B cell (primary cell): ENCODE measurements around the gene HTR3C. TPM values are rescaled to one million over a fixed set of nuclear protein-coding genes. Genes with fewer than 3 reads are reported as not detected.

Experiments used
- ATAC-seq: fragments of 200-7000 bp; cut with Tn5 transposase; one replicate; pipeline ENCODE4 v1.10.0; 2021; ENCODE audit warnings: low read depth, mild to moderate bottlenecking, moderate number of reproducible peaks, moderate library complexity
- CTCF ChIA-PET: fragments of 350-600 bp; sonication (Branson Sonifier 250); formaldehyde crosslinking; loops from one replicate; lab custom pipeline; 2021; ENCODE audit warnings: antibody characterized with exemption, inconsistent platforms; lab: Charles Lee
- POLR2A ChIA-PET: fragments of 350-600 bp; sonication (Branson Sonifier 250); formaldehyde crosslinking; loops from one replicate; lab custom pipeline; 2021; ENCODE audit warnings: antibody characterized with exemption; lab: Charles Lee
- DNase-seq: peaks from one replicate; pipeline ENCODE4 v3.0.0; 2013
- H2AFZ ChIP-seq: 2 replicates; pipeline ENCODE4 v1.6.1; 2012; ENCODE audit warnings: mild to moderate bottlenecking, low read depth, low read length; ENCODE audit not compliant: insufficient read depth, poor library complexity, severe bottlenecking
- H3K27ac ChIP-seq, 2 donors: 1 replicate in 1 of 2; 2 replicates in 1 of 2; pipeline ENCODE4 v1.5.1; 2012 to 2013; ENCODE audit warnings: low read length in 2 of 2, mild to moderate bottlenecking in 2 of 2, moderate library complexity in 1 of 2
- H3K27me3 ChIP-seq, 4 experiments: fragments of 200-600 bp in 1 of 4; sonication (generic) in 1 of 4; replicated peaks in 1 of 4; 1 replicate in 2 of 4; 2 replicates in 2 of 4; pipeline versions ENCODE4 v1.6.1 to v1.7.0; 2013 to 2016; ENCODE audit warnings: low read length in 3 of 4, mild to moderate bottlenecking in 2 of 4, mixed read lengths in 1 of 4, moderate library complexity in 1 of 4; ENCODE audit not compliant: insufficient read depth in 4 of 4, control insufficient read depth in 3 of 4; ENCODE audit errors: control extremely low read depth in 1 of 4
- H3K36me3 ChIP-seq, 2 experiments: replicated peaks in 1 of 2; 1 replicate in 1 of 2; 2 replicates in 1 of 2; pipeline versions ENCODE4 v1.6.1 to v1.7.1; 2013; ENCODE audit warnings: low read length in 1 of 2; ENCODE audit not compliant: insufficient read depth in 2 of 2, control insufficient read depth in 1 of 2; ENCODE audit errors: control extremely low read depth in 1 of 2, extremely low read depth in 1 of 2
- H3K4me1 ChIP-seq, 2 donors: fragments of 200-600 bp in 1 of 2; sonication (generic) in 1 of 2; 1 replicate in 1 of 2; 2 replicates in 1 of 2; pipeline versions ENCODE4 v1.5.1 to v1.6.1; 2013 to 2017; ENCODE audit warnings: low read length in 2 of 2; ENCODE audit not compliant: control insufficient read depth in 2 of 2, insufficient read depth in 2 of 2
- H3K4me2 ChIP-seq: replicated peaks from 2 replicates; pipeline ENCODE3; 2012; ENCODE audit warnings: mild to moderate bottlenecking, low read depth, low read length; ENCODE audit not compliant: poor library complexity, severe bottlenecking
- H3K4me3 ChIP-seq, 5 experiments: fragments of 200-600 bp in 1 of 5; sonication (generic) in 1 of 5; 1 replicate in 3 of 5; 2 replicates in 2 of 5; pipeline versions ENCODE4 v1.5.1 to v1.7.0; 2011 to 2016; ENCODE audit warnings: low read length in 4 of 5, mild to moderate bottlenecking in 4 of 5, low read depth in 2 of 5, control low read depth in 1 of 5, moderate library complexity in 1 of 5; ENCODE audit not compliant: insufficient read depth in 1 of 5; ENCODE audit errors: control extremely low read depth in 1 of 5, extremely low read depth in 1 of 5
- H3K79me2 ChIP-seq: fragments of 200-600 bp; sonication (generic); one replicate; pipeline ENCODE4 v1.6.0; 2016; ENCODE audit warnings: low read length; ENCODE audit not compliant: control insufficient read depth, insufficient read depth
- H3K9ac ChIP-seq: fragments of 200-600 bp; sonication (generic); 2 replicates; pipeline ENCODE4 v1.6.1; 2017; ENCODE audit warnings: mild to moderate bottlenecking, low read length, moderate library complexity
- H3K9me3 ChIP-seq, 3 donors: one replicate each; pipeline versions ENCODE4 v1.6.1 to v1.7.1; 2013; ENCODE audit warnings: low read length in 2 of 3; ENCODE audit not compliant: control insufficient read depth in 2 of 3, insufficient read depth in 1 of 3; ENCODE audit errors: control extremely low read depth in 1 of 3
- H4K20me1 ChIP-seq: 2 replicates; pipeline ENCODE4 v1.6.0; 2012; ENCODE audit warnings: mild to moderate bottlenecking, low read length; ENCODE audit not compliant: insufficient read depth, control insufficient read depth, poor library complexity, severe bottlenecking
- H3K27ac Mint-ChIP-seq: one replicate; pipeline ENCODE4 v1.8.0; 2021; ENCODE audit warnings: mixed read lengths
- H3K27me3 Mint-ChIP-seq: one replicate; pipeline ENCODE4 v1.8.0; 2021; ENCODE audit warnings: mixed read lengths
- H3K4me1 Mint-ChIP-seq: one replicate; pipeline ENCODE4 v1.8.0; 2021; ENCODE audit warnings: mixed read lengths
- H3K4me3 Mint-ChIP-seq: one replicate; pipeline ENCODE4 v1.8.0; 2021; ENCODE audit warnings: mixed read lengths
- H3K9me3 Mint-ChIP-seq: one replicate; pipeline ENCODE4 v1.8.0; 2022; ENCODE audit warnings: mixed read lengths; ENCODE audit not compliant: insufficient read depth
- CTCF ChIP-seq: fragments of 200-600 bp; IDR thresholded peaks from one replicate; pipeline ENCODE4 v1.8.0; 2022; ENCODE audit warnings: antibody characterized with exemption, mild to moderate bottlenecking
- EZH2 ChIP-seq: IDR thresholded peaks from 2 replicates; pipeline ENCODE4 v1.6.1; 2012; ENCODE audit warnings: borderline replicate concordance, low read depth, mild to moderate bottlenecking, moderate library complexity, low read length; ENCODE audit not compliant: insufficient read depth, poor library complexity, severe bottlenecking
- WGBS: methylation state at CpG from one replicate; pipeline ENCODE4 v1.1.5; 2013; ENCODE audit warnings: missing lambda C conversion rate; ENCODE audit not compliant: insufficient coverage; 5-methylcytosine and 5-hydroxymethylcytosine counted together
- intact Hi-C: fragments of 100-400 bp; cut with micrococcal nuclease; formaldehyde crosslinking; loops from one replicate; pipeline ENCODE4 v1.10.0; 2022
- polyA plus RNA-seq: library from polyadenylated mRNA; depleted of rRNA; stranded (reverse); fragments of >200 nt; gene quantifications from 2 replicates; pipeline ENCODE4 v1.2.3, GENCODE V29; 2012
- total RNA-seq, 2 donors: library from RNA; stranded (reverse); fragments of 120-200 nt in 1 of 2; gene quantifications; 1 replicate in 1 of 2; 2 replicates in 1 of 2; pipeline versions ENCODE4 v1.2.3 to v1.2.4, GENCODE V29; 2013 to 2022

Gene HTR3C
- total and polyA plus RNA-seq, 2 donors (not counting 1 experiment from before 2014, with no cell fraction given) = not detected

DNA sequence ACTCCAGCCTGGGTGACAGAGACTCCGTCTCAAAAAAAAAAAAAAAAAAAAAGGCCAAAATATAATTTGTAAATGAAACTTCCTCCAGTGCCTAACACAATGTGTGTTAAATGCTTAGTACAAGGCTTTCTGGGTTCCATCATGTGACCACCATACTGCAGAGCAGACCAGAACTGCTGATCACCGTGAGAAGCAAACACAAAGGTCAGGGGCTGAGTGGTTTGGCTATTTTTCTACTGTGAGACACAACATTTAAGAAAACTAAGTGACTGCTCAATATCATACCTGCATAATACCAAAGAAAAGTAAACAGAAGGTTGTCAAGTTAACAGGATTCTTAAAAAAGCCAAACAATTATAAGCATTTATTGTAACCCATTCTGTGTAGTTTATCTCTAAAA is 48.4 kb upstream of the HTR3C start:
- no peak overlapping the region for H3K27ac Mint-ChIP-seq

More for the DNA sequence above, 48.4 kb upstream of the HTR3C start:
- DNase-seq (no peak), ATAC-seq (no peak)
- peaks cover 31% of the 10 kb centered on the region for H3K4me1 Mint-ChIP-seq
- no peak overlapping the region for H3K4me3 Mint-ChIP-seq
- ChIA-PET CTCF (interaction anchor here (0.6 to 4.1 kb wide), 2 partner anchors 12 to 128 kb away, joined by 3 to 66 read pairs; partner anchors contain the start of gene ABCC5), POLR2A (no interaction called here)
- Histone ChIP-seq H4K20me1 (no peaks in the 10 kb centered on the region), H3K4me2 (no peak overlapping the region), H2AFZ (no peak overlapping the region), H3K36me3 (peaks cover 0 to 4% of the 10 kb centered on the region in 2 experiments), H3K4me3 (no peak overlapping the region), H3K4me1 (peaks cover 29 to 30% of the 10 kb centered on the region in 2 donors), H3K9me3 (no peaks in the 10 kb centered on the region), H3K27me3 (no peaks in the 10 kb centered on the region), H3K9ac (no peak overlapping the region), H3K27ac (no peak overlapping the region), H3K79me2 (peaks cover 16% of the 10 kb centered on the region)
- no CpG with 5 or more reads among the region's 2 CpGs for WGBS
- no peaks in the 10 kb centered on the region for H3K9me3 Mint-ChIP-seq
- intact Hi-C loops = no loop called here
- no peak for TF ChIP-seq EZH2
- no peak for TF ChIP-seq CTCF
- no peaks in the 10 kb centered on the region for H3K27me3 Mint-ChIP-seq
